WI38 (cell line): ENCODE data around the gene AMPH.
A peak's percentile ranks its signal among the peaks of the same experiment; 100 is the strongest.

ENCODE experiments used
- H3K4me3 ChIP-seq: 2 replicates; pipeline ENCODE4 v1.5.1; 2011; ENCODE audit warnings: low read depth, mild to moderate bottlenecking, control low read depth, low read length
- CTCF ChIP-seq: IDR thresholded peaks from 2 replicates; pipeline ENCODE4 v1.5.1; 2012; ENCODE audit warnings: low read depth, mild to moderate bottlenecking, control low read depth, low read length

Gene AMPH

GRCh38 chr7:38383281-38383680 lies 247.9 kb downstream of the AMPH start:
- H3K4me3 ChIP-seq = no peak overlapping the region
- no peak for TF ChIP-seq CTCF

DNA sequence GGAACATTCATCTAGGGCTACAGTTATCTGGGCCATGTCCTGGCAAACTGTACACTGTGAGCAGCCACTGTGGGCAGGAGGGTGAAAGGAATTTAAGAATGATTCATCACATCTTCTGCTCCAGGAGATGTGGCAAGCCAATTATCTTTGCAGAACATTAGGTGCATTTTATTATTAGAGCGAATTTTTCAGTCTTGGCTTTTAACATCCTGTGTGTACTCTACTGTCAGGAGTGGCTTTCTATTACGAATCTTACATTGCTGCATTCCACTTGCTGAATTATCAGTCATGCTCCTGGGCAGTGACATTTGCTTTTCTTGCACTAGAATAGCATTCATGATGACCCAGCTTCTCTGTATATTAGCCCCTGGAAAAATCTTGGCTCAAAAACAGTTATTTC lies 248.5 kb downstream of the AMPH start:
- no peak overlapping the region for H3K4me3 ChIP-seq
- no peak for TF ChIP-seq CTCF

- no peak for TF ChIP-seq CTCF
- H3K4me3 ChIP-seq = no peak overlapping the region
Measured at GRCh38 chr7:38375453-38375852, 255.7 kb downstream of the AMPH start.

- no peak overlapping the region for H3K4me3 ChIP-seq
- no peak; the same call in 1 of the 2 replicates for TF ChIP-seq CTCF
Measured at GRCh38 chr7:38374507-38374906, 256.7 kb downstream of the AMPH start.

DNA sequence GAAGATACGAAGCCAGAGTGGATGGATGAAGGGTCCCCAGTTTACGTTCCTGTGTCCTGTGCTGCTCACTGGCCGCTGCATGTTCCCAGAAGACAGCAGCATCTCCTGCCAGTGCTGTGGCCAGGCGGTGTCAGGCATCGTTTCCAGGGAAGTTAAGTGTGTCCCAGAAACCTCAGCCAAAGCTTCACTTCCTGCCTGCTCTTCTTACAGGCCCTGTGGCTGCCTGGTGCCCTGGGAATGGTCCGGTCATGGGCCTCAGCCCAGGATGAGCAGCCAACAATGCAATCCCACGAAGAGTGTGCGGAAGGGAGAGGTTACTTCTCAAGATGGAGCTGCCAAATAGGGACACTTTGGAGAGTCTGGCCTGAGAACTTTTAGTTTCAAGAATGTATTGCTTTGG lies 258.0 kb downstream of the AMPH start:
- H3K4me3 ChIP-seq = no peak overlapping the region
- no peak for TF ChIP-seq CTCF

- TF ChIP-seq CTCF = no peak
- no peak overlapping the region for H3K4me3 ChIP-seq
Measured at GRCh38 chr7:38372290-38372689, 258.9 kb downstream of the AMPH start.

GRCh38 chr7:38369816-38370493 lies 261.2 kb downstream of the AMPH start:
- no peak overlapping the region for H3K4me3 ChIP-seq
- peak; percentile 54 for TF ChIP-seq CTCF
